SK-N-SH treated with all-trans-retinoic acid at 6 μM for 48 hours (cell line): Measurements from ENCODE around the gene LMOD3.

Experiments
- ATAC-seq: fragments of 200-7000 bp; cut with Tn5 transposase; 3 replicates; pipeline ENCODE4 v1.9.1; 2020; ENCODE audit warnings: mild to moderate bottlenecking, moderate library complexity
- ARNTL ChIP-seq: fragments of 450-650 bp; formaldehyde crosslinking; IDR thresholded peaks from 2 replicates; pipeline ENCODE4 v1.5.0; 2020; ENCODE audit warnings: low read depth, mild to moderate bottlenecking, moderate library complexity, borderline replicate concordance
- BACH2 ChIP-seq: fragments of 250-450 bp; sonication (Bioruptor Pico); IDR thresholded peaks from 2 replicates; pipeline ENCODE4 v1.9.0; 2021; ENCODE audit warnings: mild to moderate bottlenecking, borderline replicate concordance
- CREB5 ChIP-seq: fragments of 250-450 bp; sonication (Bioruptor Pico); IDR thresholded peaks from 2 replicates; pipeline ENCODE4 v1.5.1; 2020; ENCODE audit warnings: low read depth, mild to moderate bottlenecking, moderate library complexity
- CSDC2 ChIP-seq: fragments of 250-450 bp; sonication (Bioruptor Pico); IDR thresholded peaks from 2 replicates; pipeline ENCODE4 v1.5.0; 2020; ENCODE audit warnings: mild to moderate bottlenecking, moderate library complexity
- GLIS3 ChIP-seq: fragments of 250-450 bp; sonication (Bioruptor Pico); IDR thresholded peaks from 2 replicates; pipeline ENCODE4 v1.5.0; 2020; ENCODE audit warnings: mild to moderate bottlenecking, moderate library complexity
- ISL1 ChIP-seq: fragments of 250-450 bp; sonication (Bioruptor Pico); IDR thresholded peaks from 2 replicates; pipeline ENCODE4 v2.1.2; 2022; ENCODE audit warnings: mild to moderate bottlenecking, moderate library complexity
- OSR1 ChIP-seq: fragments of 250-450 bp; sonication (Bioruptor Pico); IDR thresholded peaks from 2 replicates; pipeline ENCODE4 v1.8.0; 2022; ENCODE audit warnings: moderate library complexity, mild to moderate bottlenecking, inconsistent platforms
- POU6F1 ChIP-seq: fragments of 250-450 bp; sonication (Bioruptor Pico); IDR thresholded peaks from 2 replicates; pipeline ENCODE4 v1.8.0; 2021; ENCODE audit warnings: low read depth, mild to moderate bottlenecking, moderate library complexity, borderline replicate concordance
- SNAI2 ChIP-seq: fragments of 250-450 bp; sonication (Bioruptor Pico); IDR thresholded peaks from 2 replicates; pipeline ENCODE4 v1.5.0; 2020; ENCODE audit warnings: mild to moderate bottlenecking, moderate library complexity
- TCF4 ChIP-seq: fragments of 250-450 bp; sonication (Bioruptor Pico); IDR thresholded peaks from 2 replicates; pipeline ENCODE4 v1.8.0; 2021; ENCODE audit warnings: mild to moderate bottlenecking, moderate library complexity, borderline replicate concordance
- TOX ChIP-seq: fragments of 250-450 bp; sonication (Bioruptor Pico); IDR thresholded peaks from 2 replicates; pipeline ENCODE4 v1.8.0; 2021; ENCODE audit warnings: mild to moderate bottlenecking, moderate library complexity, borderline replicate concordance
- TSHZ2 ChIP-seq: fragments of 250-450 bp; sonication (Bioruptor Pico); IDR thresholded peaks from 2 replicates; pipeline ENCODE4 v1.5.0; 2020; ENCODE audit warnings: mild to moderate bottlenecking, moderate library complexity
- ZFP3 ChIP-seq: fragments of 250-450 bp; sonication (Bioruptor Pico); IDR thresholded peaks from 2 replicates; pipeline ENCODE4 v1.5.0; 2020; ENCODE audit warnings: mild to moderate bottlenecking, moderate library complexity
- ZFP30 ChIP-seq: fragments of 450-650 bp; formaldehyde crosslinking; IDR thresholded peaks from 2 replicates; pipeline ENCODE4 v1.5.0; 2022; ENCODE audit warnings: mild to moderate bottlenecking, moderate library complexity
- ZNF70 ChIP-seq: fragments of 450-650 bp; formaldehyde crosslinking; IDR thresholded peaks from 2 replicates; pipeline ENCODE4 v1.5.0; 2020; ENCODE audit warnings: mild to moderate bottlenecking, moderate library complexity
- ZNF8 ChIP-seq: fragments of 450-650 bp; formaldehyde crosslinking; IDR thresholded peaks from 2 replicates; pipeline ENCODE4 v1.5.0; 2020; ENCODE audit warnings: mild to moderate bottlenecking, moderate library complexity
- TF ChIP-seq, protein P1 (sequence below): fragments of 250-450 bp; sonication (Bioruptor Pico); IDR thresholded peaks from 2 replicates; pipeline ENCODE4 v1.5.1; 2021; ENCODE audit warnings: mild to moderate bottlenecking, moderate library complexity

LMOD3 gene

DNA sequence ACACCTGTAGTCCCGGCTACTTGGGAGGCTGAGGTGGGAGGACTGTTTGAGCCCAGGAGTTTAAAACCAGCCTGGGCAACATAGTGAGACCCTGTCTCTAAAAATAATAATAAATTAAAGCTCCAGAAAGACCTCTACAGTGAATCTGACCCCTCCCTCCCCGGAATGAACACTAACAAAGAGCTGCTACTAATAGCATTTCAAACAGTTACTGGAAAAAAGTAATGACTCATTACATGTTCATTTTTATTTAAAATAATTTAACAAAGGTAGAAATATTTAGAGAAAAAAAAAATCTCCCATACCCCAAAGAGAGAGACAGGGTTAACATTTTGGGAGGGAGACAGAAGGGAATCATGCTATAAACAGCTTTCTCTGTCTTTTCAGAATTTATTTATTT, 40.0 kb downstream of the LMOD3 start:
- TF ChIP-seq, protein P1, sequence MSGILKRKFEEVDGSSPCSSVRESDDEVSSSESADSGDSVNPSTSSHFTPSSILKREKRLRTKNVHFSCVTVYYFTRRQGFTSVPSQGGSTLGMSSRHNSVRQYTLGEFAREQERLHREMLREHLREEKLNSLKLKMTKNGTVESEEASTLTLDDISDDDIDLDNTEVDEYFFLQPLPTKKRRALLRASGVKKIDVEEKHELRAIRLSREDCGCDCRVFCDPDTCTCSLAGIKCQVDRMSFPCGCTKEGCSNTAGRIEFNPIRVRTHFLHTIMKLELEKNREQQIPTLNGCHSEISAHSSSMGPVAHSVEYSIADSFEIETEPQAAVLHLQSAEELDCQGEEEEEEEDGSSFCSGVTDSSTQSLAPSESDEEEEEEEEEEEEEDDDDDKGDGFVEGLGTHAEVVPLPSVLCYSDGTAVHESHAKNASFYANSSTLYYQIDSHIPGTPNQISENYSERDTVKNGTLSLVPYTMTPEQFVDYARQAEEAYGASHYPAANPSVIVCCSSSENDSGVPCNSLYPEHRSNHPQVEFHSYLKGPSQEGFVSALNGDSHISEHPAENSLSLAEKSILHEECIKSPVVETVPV (CRISPR knock-in tag): no peak
- TF ChIP-seq TSHZ2 (CRISPR knock-in tag): no peak
- no peak for TF ChIP-seq BACH2 (CRISPR knock-in tag)
- TF ChIP-seq CREB5: no peak
- TF ChIP-seq ZNF8: no peak
- no peak for TF ChIP-seq TCF4 (CRISPR knock-in tag)
- TF ChIP-seq CSDC2 (CRISPR knock-in tag): no peak
- TF ChIP-seq GLIS3 (CRISPR knock-in tag): no peak
- ATAC-seq: no peak

GRCh38 chr3:69081583-69082262, 40.7 kb downstream of the LMOD3 start:
- TF ChIP-seq SNAI2 (CRISPR knock-in tag) (no peak), ZNF70 (no peak), CSDC2 (CRISPR knock-in tag) (no peak), ZFP3 (CRISPR knock-in tag) (peak; percentile 76; the same call in 1 of the 2 replicates), ARNTL (no peak), ISL1 (CRISPR knock-in tag) (peak; percentile 71), TSHZ2 (CRISPR knock-in tag) (peak; percentile 82), TOX (no peak), POU6F1 (CRISPR knock-in tag) (0 out of 2 replicates have a peak, but pooled peaks have one; percentile 54), CREB5 (peak; percentile 41; the same call in 1 of the 2 replicates), OSR1 (CRISPR knock-in tag) (no peak), ZFP30 (CRISPR knock-in tag) (no peak)
- no peak for ATAC-seq
